HFF-Myc (cell line): ENCODE data around the gene MIER1.
A peak's percentile ranks its signal among the peaks of the same experiment; 100 is the strongest.
"Not testable (repeated sequence)": the region's sequence is repeated elsewhere in the genome, so short reads cannot be mapped to it uniquely, and the experiment has no call there.

ENCODE experiments used
- DNase-seq: peaks from one replicate; pipeline ENCODE4 v3.0.0-alpha.2; 2011; ENCODE audit warnings: low read depth; ENCODE audit errors: extremely low read depth
- H3K4me3 ChIP-seq: replicated peaks from 2 replicates; pipeline ENCODE4 v1.5.1; 2011; ENCODE audit warnings: low read depth, mild to moderate bottlenecking, control low read depth, low read length
- TF ChIP-seq, protein P1 (sequence below): IDR thresholded peaks from 2 replicates; pipeline ENCODE4 v1.5.1; 2012; ENCODE audit warnings: mild to moderate bottlenecking, low read depth, low read length, control low read depth; ENCODE audit errors: missing control alignments

MIER1 gene

DNA sequence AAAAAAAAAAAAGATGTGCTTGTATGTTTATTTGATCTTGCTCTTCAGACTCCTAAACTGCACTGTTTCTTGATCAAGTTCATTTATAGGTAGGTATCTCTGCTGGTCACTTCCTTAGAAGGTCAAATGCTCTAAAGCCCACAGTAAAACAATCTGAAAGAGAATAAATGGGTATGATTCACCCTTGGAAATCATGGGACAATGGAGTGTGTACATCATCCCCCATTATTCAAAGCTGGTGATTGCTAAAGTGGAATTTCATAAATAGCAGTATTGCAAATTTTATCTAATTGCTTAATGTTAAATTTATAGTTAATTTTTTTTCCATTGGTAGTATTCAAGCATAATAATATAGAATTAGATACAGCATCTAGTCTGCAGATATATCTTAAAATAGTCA lies 53.4 kb downstream of the MIER1 start:
- H3K4me3 ChIP-seq: no peak overlapping the region
- TF ChIP-seq, protein P1, sequence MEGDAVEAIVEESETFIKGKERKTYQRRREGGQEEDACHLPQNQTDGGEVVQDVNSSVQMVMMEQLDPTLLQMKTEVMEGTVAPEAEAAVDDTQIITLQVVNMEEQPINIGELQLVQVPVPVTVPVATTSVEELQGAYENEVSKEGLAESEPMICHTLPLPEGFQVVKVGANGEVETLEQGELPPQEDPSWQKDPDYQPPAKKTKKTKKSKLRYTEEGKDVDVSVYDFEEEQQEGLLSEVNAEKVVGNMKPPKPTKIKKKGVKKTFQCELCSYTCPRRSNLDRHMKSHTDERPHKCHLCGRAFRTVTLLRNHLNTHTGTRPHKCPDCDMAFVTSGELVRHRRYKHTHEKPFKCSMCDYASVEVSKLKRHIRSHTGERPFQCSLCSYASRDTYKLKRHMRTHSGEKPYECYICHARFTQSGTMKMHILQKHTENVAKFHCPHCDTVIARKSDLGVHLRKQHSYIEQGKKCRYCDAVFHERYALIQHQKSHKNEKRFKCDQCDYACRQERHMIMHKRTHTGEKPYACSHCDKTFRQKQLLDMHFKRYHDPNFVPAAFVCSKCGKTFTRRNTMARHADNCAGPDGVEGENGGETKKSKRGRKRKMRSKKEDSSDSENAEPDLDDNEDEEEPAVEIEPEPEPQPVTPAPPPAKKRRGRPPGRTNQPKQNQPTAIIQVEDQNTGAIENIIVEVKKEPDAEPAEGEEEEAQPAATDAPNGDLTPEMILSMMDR: no peak
- DNase-seq: no peak

DNA sequence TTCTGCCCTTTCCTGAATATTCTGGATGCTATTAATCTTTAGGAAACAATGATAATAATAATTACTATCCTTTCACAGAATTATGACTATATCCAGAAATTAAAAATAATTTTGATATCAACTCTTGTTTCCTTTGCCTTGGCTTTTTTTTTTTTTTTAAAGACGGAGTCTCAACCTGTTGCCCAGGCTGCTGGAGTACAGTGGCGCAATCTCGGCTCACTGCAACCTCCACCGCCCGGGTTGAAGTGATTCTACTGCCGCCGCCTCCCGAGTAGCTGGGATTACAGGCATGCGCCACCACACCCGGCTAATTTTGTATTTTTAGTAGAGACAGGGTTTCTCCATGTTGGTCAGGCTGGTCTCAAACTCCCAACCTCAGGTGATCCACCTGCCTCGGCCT lies 54.8 kb downstream of the MIER1 start:
- not testable (repeated sequence) for DNase-seq, H3K4me3 ChIP-seq

DNA sequence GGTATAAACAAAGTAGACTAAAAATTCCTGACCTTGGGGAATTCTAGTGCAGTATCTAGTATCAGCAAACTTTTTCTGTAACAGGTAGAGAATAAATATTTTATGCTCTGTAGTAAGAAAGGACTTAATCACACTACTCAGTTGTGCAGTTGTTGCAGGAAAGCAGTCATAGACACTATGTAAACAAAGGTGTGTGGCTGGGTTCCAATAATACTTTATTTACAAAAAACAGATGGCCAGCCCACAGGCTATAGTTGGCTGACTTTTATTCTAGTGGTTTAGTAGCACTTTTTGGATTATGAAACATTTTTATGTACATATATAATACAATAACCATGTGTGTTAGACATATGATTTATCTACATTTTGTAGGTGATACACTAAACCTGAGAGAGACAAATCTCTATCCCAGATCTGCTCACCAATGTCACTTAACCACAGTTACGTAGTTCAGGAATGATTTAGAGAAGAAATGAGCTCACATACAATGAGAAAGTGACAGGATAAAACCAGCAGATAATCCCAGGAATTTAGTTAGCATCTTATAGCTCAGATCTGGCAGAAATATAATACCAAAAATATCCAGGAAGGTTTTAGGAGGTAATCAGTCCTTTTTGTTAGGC lies 56.1 kb downstream of the MIER1 start:
- peak; percentile 9 for DNase-seq
- TF ChIP-seq, protein P1: no peak
- H3K4me3 ChIP-seq: no peak overlapping the region

DNA sequence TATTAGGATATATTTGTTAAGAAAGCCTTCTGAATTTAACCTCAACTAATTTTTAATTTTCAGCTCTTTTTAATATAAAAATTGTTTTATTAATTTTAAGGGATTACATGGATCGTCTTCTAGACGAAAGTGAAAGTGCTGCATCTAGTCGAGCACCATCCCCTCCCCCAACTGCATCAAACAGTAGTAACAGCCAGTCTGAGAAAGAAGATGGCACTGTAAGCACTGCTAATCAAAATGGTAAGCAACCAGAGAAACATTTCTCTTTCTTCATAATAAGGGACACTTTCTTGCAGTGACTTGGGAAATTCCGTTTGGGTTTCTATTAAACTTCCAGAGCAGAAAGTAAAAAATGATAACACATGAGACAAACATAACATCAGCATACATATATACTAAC lies 56.9 kb downstream of the MIER1 start:
- TF ChIP-seq, protein P1: no peak
- no peak for DNase-seq
- H3K4me3 ChIP-seq: no peak overlapping the region

DNA sequence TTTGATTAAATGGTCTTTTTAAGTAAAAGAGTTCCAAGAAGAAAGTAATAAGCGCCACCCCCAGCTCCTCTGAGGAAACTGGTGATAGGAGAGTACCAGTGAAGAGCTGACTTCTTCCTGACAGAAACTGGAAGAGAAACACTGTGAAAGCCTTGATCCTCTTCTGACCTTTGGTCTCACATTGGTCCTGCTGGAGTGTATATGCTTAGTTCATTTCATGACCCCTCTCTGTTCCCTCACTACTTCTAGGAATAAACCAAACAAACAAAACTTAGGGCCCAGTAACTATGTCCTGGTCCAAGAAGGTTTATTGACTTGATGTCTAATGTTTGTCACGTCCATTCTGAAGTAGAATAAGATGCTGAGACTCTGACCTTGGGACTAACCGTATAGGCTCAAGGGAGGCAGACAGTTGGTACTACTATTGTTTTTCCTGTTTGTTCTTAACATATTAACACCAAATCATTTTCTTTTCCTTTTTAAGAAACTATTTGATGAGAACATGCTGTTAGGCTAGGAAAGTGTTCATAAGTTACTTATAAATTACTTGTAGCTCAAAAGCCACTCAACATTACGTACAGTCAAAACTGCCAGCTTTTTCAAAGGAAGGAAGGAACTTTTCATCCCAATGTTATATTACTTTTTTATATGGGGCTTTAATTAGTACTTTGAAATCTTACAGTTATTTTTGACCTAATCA lies 57.9 kb downstream of the MIER1 start:
- TF ChIP-seq, protein P1: no peak
- H3K4me3 ChIP-seq: no peak overlapping the region
- no peak for DNase-seq

DNA sequence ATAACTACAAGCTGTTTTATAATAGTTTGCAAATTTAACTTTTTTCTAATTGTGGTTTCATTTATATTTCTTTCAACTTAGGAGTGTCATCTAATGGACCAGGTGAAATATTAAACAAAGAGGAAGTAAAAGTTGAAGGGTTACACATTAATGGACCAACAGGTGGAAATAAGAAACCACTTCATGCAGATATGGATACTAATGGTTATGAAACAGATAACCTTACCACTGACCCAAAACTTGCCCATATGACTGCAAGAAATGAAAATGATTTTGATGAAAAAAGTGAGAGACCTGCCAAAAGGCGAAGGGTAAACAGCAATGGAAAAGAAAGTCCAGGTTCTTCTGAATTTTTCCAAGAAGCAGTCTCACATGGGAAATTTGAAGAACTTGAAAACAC lies 59.7 kb downstream of the MIER1 start:
- TF ChIP-seq, protein P1: no peak
- H3K4me3 ChIP-seq: no peak overlapping the region
- no peak for DNase-seq

DNA sequence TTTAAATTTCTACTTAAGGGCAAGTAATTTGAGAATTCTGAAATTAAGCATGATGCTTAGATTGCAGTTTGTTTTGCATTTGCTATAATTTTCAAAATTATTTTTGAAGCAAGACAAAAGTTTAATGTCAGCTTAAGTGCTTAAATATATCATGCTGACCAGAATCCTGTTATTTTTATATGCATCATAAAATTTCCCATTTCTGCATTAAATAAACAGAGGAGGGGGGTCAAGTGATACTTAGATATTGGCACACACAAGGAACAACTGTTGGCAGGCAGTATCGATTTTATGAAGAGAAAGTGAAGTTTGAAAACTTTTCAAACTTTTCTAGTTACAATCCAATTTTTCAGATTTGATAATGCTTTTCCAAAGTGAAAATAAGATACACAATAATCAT lies 61.0 kb downstream of the MIER1 start:
- TF ChIP-seq, protein P1: no peak
- DNase-seq: no peak
- H3K4me3 ChIP-seq: no peak overlapping the region
